ENCODE measurements around the gene CPOX. TPM values are rescaled to one million over a fixed set of nuclear protein-coding genes. Genes with fewer than 3 reads are reported as not detected.

CPOX gene
- total and polyA plus RNA-seq, 2 of the 8 experiments (the other 6 are each of a cell fraction or from before 2014, with no cell fraction given): 17.4 to 27.0 TPM

DNA sequence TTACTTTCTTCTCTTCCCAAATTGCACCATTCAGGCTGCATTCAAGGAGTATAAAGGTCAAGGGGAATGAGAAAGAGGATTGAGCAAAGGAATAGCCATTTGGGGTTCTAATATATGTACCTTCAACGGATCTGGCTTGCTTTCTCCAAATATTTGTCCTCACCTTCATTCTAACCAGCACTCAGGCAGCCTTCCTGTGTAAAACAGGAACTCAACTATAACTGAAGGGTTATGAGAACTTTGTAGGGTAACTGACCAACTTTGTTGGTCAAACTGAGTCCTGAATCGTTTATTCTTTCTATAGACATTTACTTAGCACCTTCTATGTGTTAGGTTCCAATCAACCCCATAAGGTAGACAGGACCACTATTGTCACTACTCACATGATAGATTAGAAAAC, 5.1 kb upstream of the CPOX start (continued):
- TF ChIP-seq CREB1 (IDR thresholded peaks at IDR 0.05) (no peak), ZNF274 (IDR thresholded peaks at IDR 0.05; ENCODE audit: borderline replicate concordance, extremely low read depth, low read length) (no peak)
